ENCODE results near the gene DDX17. TPM values are rescaled to one million over a fixed set of nuclear protein-coding genes. Genes with fewer than 3 reads are reported as not detected.

Gene DDX17
- total RNA-seq, 4 donors from 2014 or later, result 583 to 733 (median 616) TPM

- TF ChIP-seq CTCF (IDR thresholded peaks at IDR 0.05) (no peak), POLR2A (IDR thresholded peaks at IDR 0.05) (no peak)
- H3K4me1 ChIP-seq, result peaks cover 0 to 12% (median 0%) of the 10 kb centered on the region in 4 donors
- H3K27ac ChIP-seq, result peak overlapping the region in 3 of 4 donors; percentile 20 to 66 (median 42)
Measured at GRCh38 chr22:38490915-38491314, 15.2 kb downstream of the DDX17 start.

GRCh38 chr22:38490475-38490874, 15.6 kb downstream of the DDX17 start:
- Histone ChIP-seq H3K9me3 (no peaks in the 10 kb centered on the region), H3K27me3 (no peaks in the 10 kb centered on the region), H3K4me1 (peaks cover 0 to 12% (median 0%) of the 10 kb centered on the region in 4 donors), H3K27ac (peak overlapping the region in 3 of 4 donors; percentile 20 to 66 (median 42)), H3K36me3 (peaks cover 0 to 99% (median 14%) of the 10 kb centered on the region in 3 donors), H3K4me3 (no peak overlapping the region)
- no peak for DNase-seq
- TF ChIP-seq POLR2A (IDR thresholded peaks at IDR 0.05), result no peak
- peak in 3 of 6 experiments; percentile 6 to 26 (median 12) for TF ChIP-seq CTCF (IDR thresholded peaks at IDR 0.05)

More at GRCh38 chr22:38490915-38491314, 15.2 kb downstream of the DDX17 start:
- Histone ChIP-seq H3K4me3 (no peak overlapping the region), H3K36me3 (peaks cover 0 to 99% (median 14%) of the 10 kb centered on the region in 3 donors), H3K27me3 (no peaks in the 10 kb centered on the region), H3K9me3 (no peaks in the 10 kb centered on the region)
- peak in 2 of 3 donors; percentile 67 to 88 for DNase-seq

- H3K4me3 ChIP-seq, result no peak overlapping the region
- DNase-seq, result peak in 1 of 3 donors; percentile 7
- no peak for TF ChIP-seq POLR2A (IDR thresholded peaks at IDR 0.05)
- no peak for TF ChIP-seq CTCF (IDR thresholded peaks at IDR 0.05)
- H3K4me1 ChIP-seq, result peaks cover 0 to 12% (median 0%) of the 10 kb centered on the region in 4 donors
- H3K9me3 ChIP-seq, result no peaks in the 10 kb centered on the region
- H3K27ac ChIP-seq, result no peak overlapping the region
- no peaks in the 10 kb centered on the region for H3K27me3 ChIP-seq
- H3K36me3 ChIP-seq, result peaks cover 0 to 99% (median 14%) of the 10 kb centered on the region in 3 donors
Measured at GRCh38 chr22:38489561-38490145, 16.5 kb downstream of the DDX17 start.

GRCh38 chr22:38489142-38489541, 17.0 kb downstream of the DDX17 start:
- Histone ChIP-seq H3K4me1 (peaks cover 0 to 12% (median 0%) of the 10 kb centered on the region in 4 donors), H3K27ac (no peak overlapping the region), H3K27me3 (no peaks in the 10 kb centered on the region), H3K9me3 (no peaks in the 10 kb centered on the region), H3K36me3 (peaks cover 0 to 99% (median 10%) of the 10 kb centered on the region in 3 donors), H3K4me3 (no peak overlapping the region)
- TF ChIP-seq CTCF (IDR thresholded peaks at IDR 0.05) (no peak), POLR2A (IDR thresholded peaks at IDR 0.05) (no peak)
- DNase-seq, result peak in 1 of 3 donors; percentile 28

GRCh38 chr22:38487946-38488345, 18.2 kb downstream of the DDX17 start:
- Histone ChIP-seq H3K4me1 (peaks cover 0 to 12% (median 0%) of the 10 kb centered on the region in 4 donors), H3K4me3 (no peak overlapping the region), H3K9me3 (no peaks in the 10 kb centered on the region), H3K27me3 (no peaks in the 10 kb centered on the region), H3K27ac (no peak overlapping the region), H3K36me3 (peaks cover 0 to 99% (median 5%) of the 10 kb centered on the region in 3 donors)
- no peak for TF ChIP-seq CTCF (IDR thresholded peaks at IDR 0.05)
- TF ChIP-seq POLR2A (IDR thresholded peaks at IDR 0.05), result no peak
- DNase-seq, result peak in 1 of 3 donors; percentile 16

Measured in Peyer's patch (tissue), 4 donors.